Upper lobe of right lung (tissue), 1 donor: ENCODE data around the gene AGBL3. TPM values are rescaled to one million over a fixed set of nuclear protein-coding genes. Genes with fewer than 3 reads are reported as not detected.

Source experiments
- ATAC-seq: fragments of 200-7000 bp; cut with Tn5 transposase; one replicate; pipeline ENCODE4 v1.9.1; 2020; ENCODE audit warnings: mild to moderate bottlenecking, moderate library complexity
- DNase-seq: peaks from one replicate; pipeline ENCODE4 v3.0.0-alpha.2; 2020
- H3K27ac ChIP-seq: fragments of 200-600 bp; one replicate; pipeline ENCODE4 v1.8.0; 2022
- H3K27me3 ChIP-seq: fragments of 200-600 bp; one replicate; pipeline ENCODE4 v1.8.0; 2022; ENCODE audit warnings: mild to moderate bottlenecking
- H3K36me3 ChIP-seq: fragments of 200-600 bp; one replicate; pipeline ENCODE4 v1.8.0; 2022
- H3K4me1 ChIP-seq: fragments of 200-600 bp; one replicate; pipeline ENCODE4 v1.8.0; 2022
- H3K4me3 ChIP-seq: fragments of 200-600 bp; one replicate; pipeline ENCODE4 v1.8.0; 2022; ENCODE audit warnings: mild to moderate bottlenecking
- H3K9me3 ChIP-seq: fragments of 200-600 bp; one replicate; pipeline ENCODE4 v1.8.0; 2022
- intact Hi-C: fragments of 100-400 bp; cut with DNase I; formaldehyde crosslinking; loops from one replicate; pipeline ENCODE4 v1.11.0; 2022
- total RNA-seq: library from RNA; stranded (reverse); fragmentation: NEBNext Ultra II Directional; extraction: Animal tissue kit (Norgen Biotek cat#: 25700); gene quantifications from one replicate; pipeline ENCODE4 v1.2.1, GENCODE V29; 2021
- TF ChIP-seq, protein P1 (sequence below): fragments of 200-600 bp; IDR thresholded peaks from one replicate; pipeline ENCODE4 v1.8.0; 2022; ENCODE audit warnings: antibody characterized with exemption
- donor health status: DM: no; HTN: yes; CAD: no; lungs with severe emphysema.

AGBL3 gene
- total RNA-seq, 1 donor from 2014 or later, result 3.9 TPM

DNA sequence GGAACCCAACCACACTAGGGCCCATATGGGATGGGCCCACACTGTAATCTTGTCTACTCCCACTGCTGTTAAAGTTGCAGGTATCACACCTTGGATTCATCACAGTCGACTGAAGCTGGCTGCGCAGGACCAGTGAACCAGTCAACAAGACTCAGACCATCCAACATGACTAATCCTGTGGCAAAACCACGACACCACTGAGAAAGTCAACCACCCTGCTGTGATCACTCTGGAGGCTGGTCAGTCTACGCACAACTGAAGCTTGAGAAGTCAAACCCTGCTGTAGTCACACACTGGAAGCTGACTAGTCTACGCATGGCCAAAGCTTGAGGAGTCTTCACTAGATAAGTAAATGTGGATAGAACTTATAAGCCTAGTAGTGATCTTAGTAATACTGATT lies 193.8 kb downstream of the AGBL3 start:
- Histone ChIP-seq H3K36me3 (peaks cover 29% of the 10 kb centered on the region), H3K9me3 (peaks cover 25% of the 10 kb centered on the region), H3K27me3 (no peaks in the 10 kb centered on the region), H3K4me1 (no peaks in the 10 kb centered on the region), H3K27ac (no peak overlapping the region), H3K4me3 (no peak overlapping the region)
- DNase-seq (no peak), ATAC-seq (no peak)
- intact Hi-C loops, result no loop called here
- TF ChIP-seq, protein P1, sequence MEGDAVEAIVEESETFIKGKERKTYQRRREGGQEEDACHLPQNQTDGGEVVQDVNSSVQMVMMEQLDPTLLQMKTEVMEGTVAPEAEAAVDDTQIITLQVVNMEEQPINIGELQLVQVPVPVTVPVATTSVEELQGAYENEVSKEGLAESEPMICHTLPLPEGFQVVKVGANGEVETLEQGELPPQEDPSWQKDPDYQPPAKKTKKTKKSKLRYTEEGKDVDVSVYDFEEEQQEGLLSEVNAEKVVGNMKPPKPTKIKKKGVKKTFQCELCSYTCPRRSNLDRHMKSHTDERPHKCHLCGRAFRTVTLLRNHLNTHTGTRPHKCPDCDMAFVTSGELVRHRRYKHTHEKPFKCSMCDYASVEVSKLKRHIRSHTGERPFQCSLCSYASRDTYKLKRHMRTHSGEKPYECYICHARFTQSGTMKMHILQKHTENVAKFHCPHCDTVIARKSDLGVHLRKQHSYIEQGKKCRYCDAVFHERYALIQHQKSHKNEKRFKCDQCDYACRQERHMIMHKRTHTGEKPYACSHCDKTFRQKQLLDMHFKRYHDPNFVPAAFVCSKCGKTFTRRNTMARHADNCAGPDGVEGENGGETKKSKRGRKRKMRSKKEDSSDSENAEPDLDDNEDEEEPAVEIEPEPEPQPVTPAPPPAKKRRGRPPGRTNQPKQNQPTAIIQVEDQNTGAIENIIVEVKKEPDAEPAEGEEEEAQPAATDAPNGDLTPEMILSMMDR, result no peak

DNA sequence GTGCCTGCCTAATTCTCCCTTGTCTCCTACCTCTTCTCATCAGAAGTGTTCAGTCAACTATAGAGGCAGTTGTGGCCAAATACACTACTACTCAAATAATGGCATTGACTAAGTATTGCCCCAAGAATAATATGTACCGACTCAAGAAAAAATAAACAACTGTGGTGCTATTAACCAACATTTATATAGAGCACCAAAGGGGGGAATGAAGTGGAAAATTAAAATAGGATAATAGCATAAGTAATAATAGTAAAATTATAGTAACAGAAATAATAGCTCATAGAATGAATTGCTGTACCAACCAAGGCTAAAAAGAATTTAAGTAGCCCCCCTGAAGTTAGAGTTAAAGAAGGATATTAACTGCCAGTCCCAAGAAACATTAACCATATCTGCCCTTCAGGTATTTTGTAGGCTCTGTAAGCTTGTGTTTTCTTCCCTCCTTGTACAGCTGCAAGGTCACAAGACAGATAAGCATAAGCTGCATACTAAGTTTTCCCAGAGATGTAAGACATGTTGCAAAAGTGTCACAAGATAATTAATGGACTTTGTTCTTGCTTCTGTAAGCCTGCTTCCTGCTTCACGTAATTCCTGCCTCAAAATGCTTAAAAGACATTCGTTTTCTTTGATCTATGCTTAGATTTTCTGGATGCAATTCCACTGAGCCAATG lies 195.1 kb downstream of the AGBL3 start:
- ATAC-seq, result no peak
- TF ChIP-seq, protein P1, result no peak
- Histone ChIP-seq H3K4me1 (no peaks in the 10 kb centered on the region), H3K27me3 (no peaks in the 10 kb centered on the region), H3K9me3 (peaks cover 25% of the 10 kb centered on the region), H3K27ac (no peak overlapping the region), H3K36me3 (peaks cover 42% of the 10 kb centered on the region), H3K4me3 (no peak overlapping the region)
- DNase-seq, result no peak
- intact Hi-C loops, result no loop called here

DNA sequence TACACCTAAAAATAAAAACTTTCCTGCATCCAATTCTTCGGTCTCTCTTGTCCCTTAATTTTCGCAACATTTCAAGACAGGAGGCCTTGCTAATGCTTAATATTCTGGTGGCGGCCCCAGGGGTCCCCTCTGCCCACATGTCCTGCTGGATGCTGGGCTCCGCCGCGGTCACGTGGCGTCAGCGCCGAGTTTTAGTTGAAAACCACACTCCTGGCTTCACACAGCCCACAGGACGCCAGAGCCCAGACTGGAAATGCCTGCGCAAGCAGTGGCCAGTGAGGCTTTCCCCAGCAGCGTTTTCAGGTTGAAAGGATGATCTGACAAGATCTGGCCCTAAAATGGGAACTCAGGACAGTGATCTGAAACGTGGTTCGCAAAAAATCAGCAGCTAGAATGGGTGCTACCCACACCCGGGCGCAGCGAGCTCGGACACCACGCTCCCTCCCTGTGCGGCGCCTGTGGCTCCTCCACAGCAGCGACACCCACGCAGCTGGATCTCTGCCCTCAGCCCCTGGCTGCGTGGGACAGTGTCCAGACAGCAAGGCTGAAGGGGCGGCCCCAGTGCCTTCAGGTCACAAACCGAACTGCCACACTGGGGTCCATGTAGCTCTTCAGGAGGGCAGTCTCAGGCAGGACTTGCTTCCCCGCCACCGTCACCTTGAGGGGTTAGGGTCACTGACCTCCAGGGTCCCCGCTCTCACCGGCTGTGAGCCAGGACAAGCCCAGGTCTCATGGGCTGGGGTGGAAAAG lies 195.8 kb downstream of the AGBL3 start:
- H3K4me1 ChIP-seq, result no peaks in the 10 kb centered on the region
- ATAC-seq (no peak), DNase-seq (no peak)
- no peaks in the 10 kb centered on the region for H3K27me3 ChIP-seq
- TF ChIP-seq, protein P1, result no peak
- H3K27ac ChIP-seq, result no peak overlapping the region
- H3K9me3 ChIP-seq, result peaks cover 25% of the 10 kb centered on the region
- H3K4me3 ChIP-seq, result no peak overlapping the region
- intact Hi-C loops, result no loop called here
- peaks cover 49% of the 10 kb centered on the region for H3K36me3 ChIP-seq

DNA sequence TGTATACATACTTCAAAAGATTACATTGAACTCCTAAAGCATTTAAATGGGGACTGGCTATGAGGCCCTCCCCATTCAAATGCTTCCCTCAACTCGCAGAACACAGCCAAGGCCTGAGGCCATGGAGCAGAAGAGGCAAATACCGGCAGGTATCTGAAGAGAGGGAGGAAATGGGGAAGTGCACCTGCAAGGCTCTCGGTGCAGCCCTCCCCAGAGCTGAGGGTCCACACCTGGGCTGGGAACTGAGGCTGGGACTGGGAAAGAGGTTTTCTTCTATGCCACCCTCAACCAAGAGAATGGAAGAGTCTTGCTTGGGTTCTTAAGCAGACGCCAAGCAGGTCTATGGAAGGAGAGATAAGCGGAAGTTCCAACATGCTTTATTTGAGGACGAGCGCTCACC lies 197.2 kb downstream of the AGBL3 start:
- Histone ChIP-seq H3K27me3 (no peaks in the 10 kb centered on the region), H3K36me3 (peaks cover 63% of the 10 kb centered on the region), H3K9me3 (peaks cover 25% of the 10 kb centered on the region), H3K4me1 (no peaks in the 10 kb centered on the region), H3K27ac (no peak overlapping the region), H3K4me3 (no peak overlapping the region)
- intact Hi-C loops, result no loop called here
- TF ChIP-seq, protein P1, result no peak
- ATAC-seq (no peak), DNase-seq (no peak)

DNA sequence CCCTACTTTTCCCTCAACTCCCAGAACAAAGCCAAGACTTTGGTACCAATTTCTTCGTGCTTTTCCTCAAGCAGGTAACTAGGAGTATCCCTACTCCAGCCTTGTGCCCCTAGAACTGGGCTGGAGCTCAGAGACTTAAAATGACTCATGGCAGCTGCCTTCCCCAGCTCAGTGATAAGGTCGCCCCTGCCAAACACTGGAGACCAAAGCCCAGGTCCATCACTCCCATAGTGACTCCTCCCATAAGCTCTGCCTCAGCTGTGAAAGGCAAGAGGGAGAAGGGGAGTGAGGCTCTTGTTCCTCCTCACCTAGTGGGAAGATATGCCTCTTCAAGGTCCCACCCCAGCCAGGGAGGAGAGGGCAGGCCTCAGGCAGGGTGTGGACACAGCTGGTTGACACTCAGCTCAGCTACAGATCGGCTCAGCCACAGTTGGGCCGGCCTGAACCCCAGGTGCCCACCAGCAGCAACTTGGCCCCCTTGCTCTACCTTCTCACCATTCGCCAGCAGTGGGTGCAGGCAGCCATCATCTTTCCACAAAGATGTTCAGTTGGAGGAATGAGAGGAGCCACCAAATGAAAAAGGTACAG lies 198.0 kb downstream of the AGBL3 start:
- no peaks in the 10 kb centered on the region for H3K4me1 ChIP-seq
- peaks cover 72% of the 10 kb centered on the region for H3K36me3 ChIP-seq
- TF ChIP-seq, protein P1, result no peak
- no peak overlapping the region for H3K4me3 ChIP-seq
- peaks cover 25% of the 10 kb centered on the region for H3K9me3 ChIP-seq
- ATAC-seq (no peak), DNase-seq (no peak)
- no peak overlapping the region for H3K27ac ChIP-seq
- intact Hi-C loops, result no loop called here
- no peaks in the 10 kb centered on the region for H3K27me3 ChIP-seq

Other genes starting within 250 kb of the AGBL3 start
- 213 TPM for gene CALD1, start 206.9 kb upstream of the AGBL3 start, total RNA-seq
- 31.2 TPM for gene TMEM140, start 161.6 kb downstream of the AGBL3 start, total RNA-seq
- 39.3 TPM for gene CYREN, start 184.2 kb downstream of the AGBL3 start, total RNA-seq
- gene WDR91, start 225.0 kb downstream of the AGBL3 start, total RNA-seq, result 30.0 TPM
- not detected for gene STRA8, start 247.3 kb downstream of the AGBL3 start, total RNA-seq